Naive thymus-derived CD4-positive, alpha-beta T cell (primary cell): ENCODE data around the gene CDK10. TPM values are rescaled to one million over a fixed set of nuclear protein-coding genes. Genes with fewer than 3 reads are reported as not detected.
A peak's percentile ranks its signal among the peaks of the same experiment; 100 is the strongest.

Experiments used
- ATAC-seq: fragments of 150-1000 bp; cut with Tn5 transposase; 2 replicates; pipeline ENCODE4 v1.10.0; 2021; ENCODE audit warnings: mild to moderate bottlenecking, moderate library complexity
- CTCF ChIA-PET: fragments of 350-600 bp; sonication (Branson Sonifier 250); formaldehyde crosslinking; loops from one replicate; lab custom pipeline; 2021; ENCODE audit warnings: antibody characterized with exemption; lab: Charles Lee
- POLR2A ChIA-PET: fragments of 350-600 bp; sonication (Branson Sonifier 250); formaldehyde crosslinking; loops from one replicate; lab custom pipeline; 2021; ENCODE audit warnings: antibody characterized with exemption, inconsistent platforms; lab: Charles Lee
- DNase-seq, 9 donors: peaks; one replicate each; pipeline versions ENCODE4 v3.0.0 to v3.0.0-alpha.2; 2020 to 2022; ENCODE audit warnings: mixed read lengths in 1 of 9
- H3K27ac ChIP-seq: one replicate; pipeline ENCODE4 v1.7.0; 2013; ENCODE audit warnings: mild to moderate bottlenecking, low read depth, low read length, moderate library complexity
- H3K27me3 ChIP-seq, 2 donors: one replicate each; pipeline ENCODE4 v1.7.0; 2013; ENCODE audit warnings: low read length in 2 of 2, mild to moderate bottlenecking in 2 of 2, moderate library complexity in 2 of 2; ENCODE audit not compliant: control insufficient read depth in 2 of 2, insufficient read depth in 2 of 2
- H3K36me3 ChIP-seq, 3 experiments: 1 replicate in 2 of 3; 2 replicates in 1 of 3; pipeline ENCODE4 v1.7.0; 2013; ENCODE audit warnings: low read length in 3 of 3, mild to moderate bottlenecking in 3 of 3, moderate library complexity in 1 of 3; ENCODE audit not compliant: insufficient read depth in 3 of 3, control insufficient read depth in 2 of 3
- H3K4me1 ChIP-seq, 2 donors: one replicate each; pipeline ENCODE4 v1.7.0; 2013; ENCODE audit warnings: low read length in 2 of 2, mild to moderate bottlenecking in 2 of 2, moderate library complexity in 1 of 2; ENCODE audit not compliant: control insufficient read depth in 2 of 2, insufficient read depth in 2 of 2
- H3K4me3 ChIP-seq: 2 replicates; pipeline ENCODE4 v1.7.0; 2013; ENCODE audit warnings: mild to moderate bottlenecking, low read length
- H3K9me3 ChIP-seq, 3 experiments: 1 replicate in 2 of 3; 2 replicates in 1 of 3; pipeline ENCODE4 v1.7.0; 2013; ENCODE audit warnings: low read length in 3 of 3; ENCODE audit not compliant: control insufficient read depth in 2 of 3
- H3K27ac Mint-ChIP-seq, 9 donors: one replicate each; pipeline ENCODE4 v1.8.0; 2020 to 2022; ENCODE audit warnings: mixed read lengths in 9 of 9, mild to moderate bottlenecking in 8 of 9, moderate library complexity in 5 of 9, inconsistent platforms in 2 of 9
- H3K27me3 Mint-ChIP-seq, 5 donors: one replicate each; pipeline ENCODE4 v1.8.0; 2021 to 2022; ENCODE audit warnings: mixed read lengths in 5 of 5, mild to moderate bottlenecking in 1 of 5
- H3K36me3 Mint-ChIP-seq, 5 donors: one replicate each; pipeline ENCODE4 v1.8.0; 2020 to 2022; ENCODE audit warnings: mixed read lengths in 5 of 5, mild to moderate bottlenecking in 3 of 5, inconsistent platforms in 1 of 5
- H3K4me1 Mint-ChIP-seq, 7 donors: one replicate each; pipeline ENCODE4 v1.8.0; 2020 to 2022; ENCODE audit warnings: mixed read lengths in 7 of 7, mild to moderate bottlenecking in 3 of 7, inconsistent platforms in 1 of 7
- H3K4me3 Mint-ChIP-seq, 10 donors: one replicate each; pipeline ENCODE4 v1.8.0; 2020 to 2022; ENCODE audit warnings: mild to moderate bottlenecking in 10 of 10, mixed read lengths in 10 of 10, moderate library complexity in 6 of 10, inconsistent platforms in 2 of 10
- H3K9me3 Mint-ChIP-seq, 11 donors: one replicate each; pipeline ENCODE4 v1.8.0; 2020 to 2022; ENCODE audit warnings: mixed read lengths in 11 of 11, mild to moderate bottlenecking in 4 of 11, inconsistent platforms in 1 of 11, moderate library complexity in 1 of 11
- intact Hi-C, 2 donors: fragments of 100-400 bp; cut with micrococcal nuclease; formaldehyde crosslinking; loops; one replicate each; pipeline ENCODE4 v1.15.1; 2023
- polyA plus RNA-seq, 2 donors: library from polyadenylated mRNA; unstranded; fragments of 300-500 nt; fragmentation: Illumina TruSeq; gene quantifications; one replicate each; pipeline ENCODE4 v1.2.3, GENCODE V29; 2021
- total RNA-seq, 6 experiments: library from RNA in 5 of 6; stranded (reverse) in 5 of 6; gene quantifications; 1 replicate in 5 of 6; 2 replicates in 1 of 6; pipeline ENCODE4 v1.2.3 and lab custom pipeline; 2021 to 2026

The CDK10 gene
- total and polyA plus RNA-seq, 7 experiments from 2014 or later, result 32.8 to 150 (median 99.3) TPM

DNA sequence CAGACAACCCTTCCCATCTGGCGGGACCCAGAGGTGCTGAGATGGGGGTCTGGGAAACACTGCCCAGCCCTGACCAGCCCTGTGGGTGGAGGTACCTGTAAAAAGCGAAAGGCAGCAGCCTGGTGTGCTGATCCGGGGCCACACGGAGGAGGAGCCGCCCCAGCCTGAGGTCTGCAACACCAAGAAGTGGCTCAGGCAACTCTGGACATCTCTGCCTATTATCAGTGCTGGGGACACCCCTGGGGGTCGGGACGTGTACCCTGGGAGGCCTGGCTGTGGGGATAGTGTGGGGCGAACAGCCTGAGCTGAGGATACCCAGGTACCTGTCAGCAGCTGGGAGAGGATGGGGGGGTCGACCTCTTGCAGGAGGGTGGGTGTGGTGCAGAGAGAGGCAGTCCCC, 52.9 kb downstream of the CDK10 start:
- H3K4me1 Mint-ChIP-seq, result peaks cover 4 to 68% (median 50%) of the 10 kb centered on the region in 7 donors
- peak overlapping the region in 6 of 9 donors; percentile 12 to 69 (median 35) for H3K27ac Mint-ChIP-seq
- Histone ChIP-seq H3K9me3 (no peaks in the 10 kb centered on the region), H3K36me3 (peaks cover 19 to 61% (median 36%) of the 10 kb centered on the region in 3 experiments), H3K4me3 (no peak overlapping the region), H3K27me3 (no peaks in the 10 kb centered on the region), H3K4me1 (peaks cover 18 to 28% of the 10 kb centered on the region in 2 donors), H3K27ac (no peak overlapping the region)
- H3K9me3 Mint-ChIP-seq, result no peaks in the 10 kb centered on the region
- intact Hi-C loops, result loop anchor here in 1 of 2 donors (5.0 kb wide), 1 partner anchor 48 kb away; no protein-coding TSS in a partner anchor
- H3K36me3 Mint-ChIP-seq, result peaks cover 11 to 41% (median 22%) of the 10 kb centered on the region in 5 donors
- POLR2A ChIA-PET, result interaction anchor here (0.9 to 11.0 kb wide), 7 partner anchors 8 to 46 kb away, joined by 3 to 156 read pairs (median 5); partner anchors contain the start of gene VPS9D1
- peak overlapping the region in 2 of 10 donors; percentile 4 to 23 for H3K4me3 Mint-ChIP-seq
- H3K27me3 Mint-ChIP-seq, result no peaks in the 10 kb centered on the region
- DNase-seq (no peak), ATAC-seq (no peak)
- CTCF ChIA-PET, result interaction anchor here (0.7 to 2.0 kb wide), 5 partner anchors 34 to 125 kb away, joined by 3 to 7 read pairs (median 4); no protein-coding TSS in a partner anchor

DNA sequence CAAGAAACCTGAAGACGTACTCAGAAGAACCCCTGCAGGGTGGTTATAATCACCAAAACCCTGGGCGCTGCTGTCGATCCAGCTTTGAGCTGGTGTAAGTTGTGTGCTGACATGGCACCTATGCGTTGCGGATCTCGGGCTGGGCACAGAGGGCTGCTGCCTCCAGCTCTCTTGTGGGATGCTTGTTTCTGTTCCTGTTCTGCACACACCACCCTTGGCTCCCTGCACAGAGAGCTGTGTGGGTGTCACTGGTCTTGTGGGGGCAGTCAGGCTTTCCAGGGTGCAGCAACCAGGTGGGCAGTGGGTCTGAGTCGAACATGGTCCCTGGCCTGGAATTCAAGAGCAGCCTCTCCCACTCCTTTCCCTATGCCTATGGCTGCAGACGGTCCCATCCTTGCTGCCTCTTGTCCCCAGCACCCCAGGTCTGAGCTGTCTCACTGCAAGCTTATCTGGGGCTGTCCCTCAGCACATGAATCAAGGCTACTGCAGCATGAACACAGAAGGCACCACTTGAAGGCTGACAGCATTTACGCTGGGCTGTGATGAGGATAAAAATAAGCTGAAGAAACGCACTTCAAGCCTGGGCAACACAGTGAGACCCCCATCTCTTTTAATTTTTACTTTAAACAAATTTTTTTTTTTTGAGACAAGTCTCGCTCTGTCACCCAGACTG, 55.0 kb downstream of the CDK10 start:
- peak overlapping the region in 7 of 9 donors; percentile 28 to 67 (median 54) for H3K27ac Mint-ChIP-seq
- no peaks in the 10 kb centered on the region for H3K9me3 Mint-ChIP-seq
- intact Hi-C loops, result loop anchor here in 1 of 2 donors (2.0 kb wide), 1 partner anchor 19 kb away; no protein-coding TSS in a partner anchor
- Histone ChIP-seq H3K36me3 (peaks cover 19 to 40% (median 24%) of the 10 kb centered on the region in 3 experiments), H3K27me3 (no peaks in the 10 kb centered on the region), H3K4me1 (peaks cover 17 to 27% of the 10 kb centered on the region in 2 donors), H3K4me3 (no peak overlapping the region), H3K9me3 (no peaks in the 10 kb centered on the region), H3K27ac (peak overlapping the region; percentile 18)
- H3K4me3 Mint-ChIP-seq, result no peak overlapping the region
- DNase-seq (no peak), ATAC-seq (no peak)
- H3K36me3 Mint-ChIP-seq, result peaks cover 8 to 32% (median 15%) of the 10 kb centered on the region in 5 donors
- H3K4me1 Mint-ChIP-seq, result peaks cover 4 to 60% (median 47%) of the 10 kb centered on the region in 7 donors
- H3K27me3 Mint-ChIP-seq, result no peaks in the 10 kb centered on the region
- ChIA-PET POLR2A (interaction anchor here (0.8 to 11.0 kb wide), 14 partner anchors 8 to 132 kb away, joined by 3 to 156 read pairs (median 4); partner anchors contain the start of genes TCF25 and VPS9D1), CTCF (no interaction called here)

DNA sequence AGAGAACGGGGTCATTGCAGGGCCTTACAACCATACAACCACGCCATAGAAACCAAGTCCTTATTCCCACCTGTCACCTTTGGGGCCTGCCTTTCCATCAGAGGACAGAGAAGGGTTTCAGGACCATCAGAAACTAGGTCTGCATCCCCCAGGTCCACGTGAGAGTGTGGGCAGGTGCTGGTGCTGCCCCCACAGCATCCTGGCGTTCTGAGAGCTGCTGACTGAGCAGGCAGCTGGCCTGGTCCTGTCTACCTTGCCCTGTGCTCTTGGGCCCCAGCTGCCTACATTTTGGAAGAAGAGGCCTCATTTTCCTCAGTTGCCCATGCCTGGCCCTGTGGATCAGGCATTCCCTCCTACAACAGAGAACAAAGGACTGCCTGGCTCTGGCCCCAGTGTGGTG, 56.5 kb downstream of the CDK10 start:
- Mint-ChIP-seq H3K9me3 (no peaks in the 10 kb centered on the region), H3K27ac (peak overlapping the region; percentile 13 to 92 (median 84)), H3K36me3 (peaks cover under 1 to 25% (median 8%) of the 10 kb centered on the region in 5 donors), H3K4me1 (peaks cover 4 to 55% (median 37%) of the 10 kb centered on the region in 7 donors), H3K4me3 (no peak overlapping the region), H3K27me3 (no peaks in the 10 kb centered on the region)
- ATAC-seq (no peak), DNase-seq (no peak)
- Histone ChIP-seq H3K27ac (no peak overlapping the region), H3K4me1 (peaks cover 2 to 19% of the 10 kb centered on the region in 2 donors), H3K27me3 (no peaks in the 10 kb centered on the region), H3K4me3 (no peak overlapping the region), H3K36me3 (peaks cover 12 to 27% (median 15%) of the 10 kb centered on the region in 3 experiments), H3K9me3 (no peaks in the 10 kb centered on the region)
- ChIA-PET CTCF (interaction anchor here (1.2 kb wide), 1 partner anchor 52 kb away, joined by 3 read pairs; no protein-coding TSS in a partner anchor), POLR2A (interaction anchor here (0.9 to 11.0 kb wide), 4 partner anchors 13 to 130 kb away, joined by 3 to 156 read pairs (median 6); partner anchors contain the start of gene TCF25)
- intact Hi-C loops, result no loop called here

DNA sequence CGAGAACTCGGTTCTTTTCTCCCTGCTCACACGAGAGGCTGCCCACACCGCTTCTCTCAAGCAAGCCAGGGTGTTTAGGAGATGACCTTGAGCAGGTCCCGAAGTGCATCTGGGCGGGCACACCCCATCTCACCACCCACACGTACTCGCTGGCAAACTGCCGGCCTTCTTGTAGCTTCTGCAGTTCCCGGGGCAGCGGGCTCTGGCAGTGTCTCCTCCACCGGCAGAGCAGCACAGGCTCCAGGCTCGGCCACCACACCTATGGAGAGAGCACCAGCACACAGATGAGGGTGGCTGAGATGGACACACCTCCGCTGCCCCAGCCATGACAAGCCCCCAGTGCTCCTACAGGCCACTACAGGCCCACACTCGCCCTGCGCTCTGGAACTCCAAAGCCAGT, 58.3 kb downstream of the CDK10 start:
- intact Hi-C loops, result no loop called here
- Histone ChIP-seq H3K4me3 (no peak overlapping the region), H3K9me3 (no peaks in the 10 kb centered on the region), H3K27me3 (no peaks in the 10 kb centered on the region), H3K36me3 (peaks cover 0 to 9% (median 0%) of the 10 kb centered on the region in 3 experiments), H3K4me1 (peaks cover 0 to 12% of the 10 kb centered on the region in 2 donors), H3K27ac (peak overlapping the region; percentile 47)
- ATAC-seq, result no peak
- ChIA-PET CTCF (interaction anchor here (1.7 kb wide), 1 partner anchor 39 kb away, joined by 5 read pairs; no protein-coding TSS in a partner anchor), POLR2A (interaction anchor here (1.3 to 3.5 kb wide), 3 partner anchors 17 to 21 kb away, joined by 3 to 14 read pairs (median 13); no protein-coding TSS in a partner anchor)
- H3K36me3 Mint-ChIP-seq, result peaks cover 0 to 17% (median 0%) of the 10 kb centered on the region in 5 donors
- no peak overlapping the region for H3K4me3 Mint-ChIP-seq
- H3K27ac Mint-ChIP-seq, result peak overlapping the region in 7 of 9 donors; percentile 52 to 86 (median 71)
- no peak for DNase-seq
- H3K4me1 Mint-ChIP-seq, result peaks cover 4 to 60% (median 33%) of the 10 kb centered on the region in 7 donors
- no peaks in the 10 kb centered on the region for H3K27me3 Mint-ChIP-seq
- H3K9me3 Mint-ChIP-seq, result no peaks in the 10 kb centered on the region

Other genes starting within 250 kb of the CDK10 start
- gene ANKRD11, start 196.1 kb upstream of the CDK10 start, total RNA-seq, result 100 to 1,000 TPM; 178 to 254 (median 240) TPM
- gene ANKRD11, start 196.1 kb upstream of the CDK10 start, polyA plus RNA-seq, result 10 to 100 TPM in 1 of 2 donors, 1 to 10 TPM in 1; 8.7 to 28.4 TPM
- gene SPG7, start 178.3 kb upstream of the CDK10 start, total RNA-seq, result 100 to 1,000 TPM; 129 to 181 (median 170) TPM
- gene SPG7, start 178.3 kb upstream of the CDK10 start, polyA plus RNA-seq, result 10 to 100 TPM; 48.6 to 56.6 TPM
- 1,000 to 10,000 TPM; 2,239 to 5,631 (median 5,332) TPM for gene RPL13, start 126.0 kb upstream of the CDK10 start, total RNA-seq
- gene RPL13, start 126.0 kb upstream of the CDK10 start, polyA plus RNA-seq, result 1,000 to 10,000 TPM; 6,375 to 8,810 TPM
- 1 to 10 TPM in 1 of 5 experiments, under 1 TPM in 1, not detected in 3; 0.39 to 5.2 TPM for gene CPNE7, start 110.9 kb upstream of the CDK10 start, total RNA-seq
- gene CPNE7, start 110.9 kb upstream of the CDK10 start, polyA plus RNA-seq, result not detected
- not detected for gene DPEP1, start 73.0 kb upstream of the CDK10 start, total RNA-seq
- gene DPEP1, start 73.0 kb upstream of the CDK10 start, polyA plus RNA-seq, result not detected
- 10 to 100 TPM; 64.4 to 99.0 (median 65.9) TPM for gene CHMP1A, start 29.0 kb upstream of the CDK10 start, total RNA-seq
- gene CHMP1A, start 29.0 kb upstream of the CDK10 start, polyA plus RNA-seq, result 10 to 100 TPM; 54.7 to 61.6 TPM
- 10 to 100 TPM in 2 of 5 experiments, 1 to 10 TPM in 3; 6.4 to 17.0 (median 7.9) TPM for gene SPATA33, start 28.9 kb upstream of the CDK10 start, total RNA-seq
- gene SPATA33, start 28.9 kb upstream of the CDK10 start, polyA plus RNA-seq, result 1 to 10 TPM; 2.4 to 2.6 TPM
- 10 to 100 TPM in 3 of 5 experiments, 1 to 10 TPM in 2; 8.4 to 32.2 (median 12.0) TPM for gene SPATA2L, start 15.0 kb downstream of the CDK10 start, total RNA-seq
- gene SPATA2L, start 15.0 kb downstream of the CDK10 start, polyA plus RNA-seq, result 10 to 100 TPM in 1 of 2 donors, 1 to 10 TPM in 1; 7.0 to 12.4 TPM
- gene VPS9D1, start 34.2 kb downstream of the CDK10 start, total RNA-seq, result 10 to 100 TPM; 11.2 to 28.9 (median 13.3) TPM
- 1 to 10 TPM in 1 of 2 donors, under 1 TPM in 1; 0.93 to 1.5 TPM for gene VPS9D1, start 34.2 kb downstream of the CDK10 start, polyA plus RNA-seq
- gene ZNF276, start 34.8 kb downstream of the CDK10 start, total RNA-seq, result 100 to 1,000 TPM in 4 of 5 experiments, 10 to 100 TPM in 1; 75.4 to 160 (median 137) TPM
- 10 to 100 TPM; 17.0 to 65.1 TPM for gene ZNF276, start 34.8 kb downstream of the CDK10 start, polyA plus RNA-seq
- gene FANCA, start 130.0 kb downstream of the CDK10 start, total RNA-seq, result 100 to 1,000 TPM in 1 of 5 experiments, 10 to 100 TPM in 1, 1 to 10 TPM in 3; 3.5 to 111 (median 7.9) TPM
- gene FANCA, start 130.0 kb downstream of the CDK10 start, polyA plus RNA-seq, result 1 to 10 TPM in 1 of 2 donors, under 1 TPM in 1; 0.59 to 3.4 TPM
- gene SPIRE2, start 141.8 kb downstream of the CDK10 start, total RNA-seq, result 1 to 10 TPM; 1.2 to 3.5 (median 3.0) TPM
- under 1 TPM; 0.32 to 0.35 TPM for gene SPIRE2, start 141.8 kb downstream of the CDK10 start, polyA plus RNA-seq
- 100 to 1,000 TPM; 200 to 392 (median 262) TPM for gene TCF25, start 186.9 kb downstream of the CDK10 start, total RNA-seq
- gene TCF25, start 186.9 kb downstream of the CDK10 start, polyA plus RNA-seq, result 100 to 1,000 TPM in 1 of 2 donors, 10 to 100 TPM in 1; 68.1 to 122 TPM
- gene MC1R, start 232.2 kb downstream of the CDK10 start, total RNA-seq, result 10 to 100 TPM; 10.1 to 13.9 (median 11.2) TPM
- under 1 TPM; 0.14 to 0.51 TPM for gene MC1R, start 232.2 kb downstream of the CDK10 start, polyA plus RNA-seq
- gene TUBB3, start 236.7 kb downstream of the CDK10 start, total RNA-seq, result 1 to 10 TPM in 1 of 5 experiments, under 1 TPM in 1, not detected in 3; 0.48 to 2.8 TPM
- gene TUBB3, start 236.7 kb downstream of the CDK10 start, polyA plus RNA-seq, result under 1 TPM in 1 of 2 donors, not detected in 1; 0.22 TPM